Panc1 (cell line): ENCODE results near the gene FRRS1L. TPM values are rescaled to one million over a fixed set of nuclear protein-coding genes. Genes with fewer than 3 reads are reported as not detected.

Experiments used
- ATAC-seq: fragments of 200-7000 bp; cut with Tn5 transposase; 2 replicates; pipeline ENCODE4 v1.9.1; 2020; ENCODE audit warnings: mild to moderate bottlenecking, moderate library complexity
- BruUV-seq: library from RNA; stranded (reverse); fragments of 400-500 nt; replicated peaks from 2 replicates; lab custom pipeline; 2021; lab: Mats Ljungman, UMichigan
- CTCF ChIA-PET: fragments of 300-600 bp; sonication (Branson Sonifier 250); formaldehyde crosslinking; loops from one replicate; lab custom pipeline; 2022; ENCODE audit warnings: antibody characterized with exemption; lab: Charles Lee
- POLR2A ChIA-PET: fragments of 300-600 bp; sonication (Branson Sonifier 250); formaldehyde crosslinking; loops from one replicate; lab custom pipeline; 2022; ENCODE audit warnings: antibody characterized with exemption; lab: Charles Lee
- DNase-seq: peaks from one replicate; pipeline ENCODE4 v3.0.0-alpha.2; 2010; ENCODE audit warnings: low read depth, low spot score
- H3K27ac ChIP-seq: 2 replicates; pipeline ENCODE4 v1.5.1; 2011; ENCODE audit warnings: mild to moderate bottlenecking, low read length, inconsistent platforms
- H3K27me3 ChIP-seq: fragments of 200-500 bp; sonication (Bioruptor generic); 2 replicates; pipeline ENCODE4 v1.6.0; 2014; ENCODE audit warnings: low read length, inconsistent platforms; ENCODE audit not compliant: control insufficient read depth, insufficient read depth
- H3K36me3 ChIP-seq: fragments of 200-500 bp; sonication (Bioruptor generic); 2 replicates; pipeline ENCODE4 v1.5.1; 2014; ENCODE audit warnings: inconsistent platforms, mild to moderate bottlenecking, low read length, moderate library complexity; ENCODE audit not compliant: control insufficient read depth, insufficient read depth
- H3K4me1 ChIP-seq: 2 replicates; pipeline ENCODE4 v1.5.1; 2011; ENCODE audit warnings: inconsistent platforms, mild to moderate bottlenecking, low read length, moderate library complexity; ENCODE audit not compliant: control insufficient read depth, insufficient read depth
- H3K4me3 ChIP-seq, 2 experiments: 2 replicates each; pipeline ENCODE4 v1.5.1; 2011 to 2012; ENCODE audit warnings: low read depth in 2 of 2, low read length in 2 of 2, mild to moderate bottlenecking in 2 of 2, inconsistent platforms in 1 of 2, moderate library complexity in 1 of 2
- H3K9me3 ChIP-seq: fragments of 200-500 bp; sonication (Bioruptor generic); 2 replicates; pipeline ENCODE4 v1.5.1; 2014; ENCODE audit warnings: low read depth, mild to moderate bottlenecking, inconsistent platforms, low read length, moderate library complexity; ENCODE audit not compliant: control insufficient read depth, insufficient read depth
- CTCF ChIP-seq: fragments of 450-650 bp; IDR thresholded peaks from 2 replicates; pipeline ENCODE4 v1.5.1; 2017; ENCODE audit warnings: mild to moderate bottlenecking
- POLR2AphosphoS5 ChIP-seq: IDR thresholded peaks from 2 replicates; pipeline ENCODE4 v1.6.1; 2012; ENCODE audit warnings: mild to moderate bottlenecking, low read depth, low read length, moderate library complexity
- REST ChIP-seq, 2 experiments: IDR thresholded peaks; 2 replicates each; pipeline ENCODE4 v1.6.1; 2011 to 2012; ENCODE audit warnings: low read depth in 2 of 2, control low read depth in 1 of 2, low read length in 1 of 2, mild to moderate bottlenecking in 1 of 2, moderate library complexity in 1 of 2; ENCODE audit not compliant: insufficient read depth in 1 of 2
- SIN3A ChIP-seq: IDR thresholded peaks from 2 replicates; pipeline ENCODE4 v1.6.1; 2012; ENCODE audit warnings: low read depth, mild to moderate bottlenecking, low read length, moderate library complexity, borderline replicate concordance; ENCODE audit not compliant: insufficient read depth
- TCF7L2 ChIP-seq: IDR thresholded peaks from 2 replicates; pipeline ENCODE4 v1.6.1; 2011; ENCODE audit warnings: mild to moderate bottlenecking, low read depth, low read length, inconsistent platforms
- in situ Hi-C: cut with HindIII; loops from 2 replicates; pipeline ENCODE4 v1.10.0; 2016; ENCODE audit warnings: low sequenced_read_pairs, low pct_unique_long_range_greater_than_20kb
- intact Hi-C: fragments of 100-400 bp; cut with micrococcal nuclease; formaldehyde crosslinking; loops from one replicate; pipeline ENCODE4 v1.10.0; 2022; ENCODE audit not compliant: unreplicated experiment
- total RNA-seq: library from RNA; stranded (reverse); gene quantifications from one replicate; pipeline ENCODE4 v1.2.1, GENCODE V29; 2021; ENCODE audit not compliant: unreplicated experiment

The FRRS1L gene
- total RNA-seq, 1 experiment from 2014 or later, result 2.3 TPM

GRCh38 chr9:109122726-109123621, 44.1 kb downstream of the FRRS1L start:
- DNase-seq (no peak), ATAC-seq (no peak)
- ChIA-PET POLR2A (no interaction called here), CTCF (no interaction called here)
- Histone ChIP-seq H3K9me3 (no peaks in the 10 kb centered on the region), H3K36me3 (peaks cover 3% of the 10 kb centered on the region; the same call in 1 of the 2 replicates), H3K27me3 (no peaks in the 10 kb centered on the region), H3K4me3 (no peak overlapping the region), H3K4me1 (peaks cover 16% of the 10 kb centered on the region), H3K27ac (0 out of 2 replicates have a peak overlapping the region, but pooled peaks have one; percentile 12)
- in situ Hi-C loops, result no loop called here
- intact Hi-C loops, result no loop called here
- no peak for TF ChIP-seq TCF7L2
- no peak for TF ChIP-seq CTCF
- TF ChIP-seq SIN3A, result no peak
- TF ChIP-seq REST (IDR thresholded peaks at IDR 0.05; ENCODE audit: insufficient read depth in 1 of 2, low read depth in 2 of 2, low read length in 1 of 2), result no peak
- TF ChIP-seq POLR2AphosphoS5, result no peak
- BruUV-seq, result no TSS peak

- in situ Hi-C loops (no loop called here), intact Hi-C loops (no loop called here)
- no peak for ATAC-seq
- DNase-seq, result no peak
- no peak overlapping the region for H3K4me3 ChIP-seq
- H3K27ac ChIP-seq, result peak overlapping the region; percentile 93
- peaks cover 20% of the 10 kb centered on the region for H3K4me1 ChIP-seq
- BruUV-seq, result no TSS peak
- peaks cover 3% of the 10 kb centered on the region; the same call in 1 of the 2 replicates for H3K36me3 ChIP-seq
- CTCF ChIA-PET, result no interaction called here
- POLR2A ChIA-PET, result no interaction called here
- TF ChIP-seq REST (IDR thresholded peaks at IDR 0.05; ENCODE audit: insufficient read depth in 1 of 2, low read depth in 2 of 2, low read length in 1 of 2) (no peak), CTCF (no peak), POLR2AphosphoS5 (no peak), SIN3A (no peak), TCF7L2 (no peak)
- H3K27me3 ChIP-seq, result no peaks in the 10 kb centered on the region
- no peaks in the 10 kb centered on the region for H3K9me3 ChIP-seq
These were observed 45.7 kb downstream of the FRRS1L start for GRCh38 chr9:109121232-109121796.
